AG20443 (cell line): ENCODE results near the gene ZYG11B.
"Not testable (repeated sequence)": the region's sequence is repeated elsewhere in the genome, so short reads cannot be mapped to it uniquely, and the experiment has no call there.

Source experiments
- DNase-seq: peaks from one replicate; pipeline ENCODE4 v3.0.0; 2012; ENCODE audit warnings: low spot score, mixed read lengths

ZYG11B gene

DNA sequence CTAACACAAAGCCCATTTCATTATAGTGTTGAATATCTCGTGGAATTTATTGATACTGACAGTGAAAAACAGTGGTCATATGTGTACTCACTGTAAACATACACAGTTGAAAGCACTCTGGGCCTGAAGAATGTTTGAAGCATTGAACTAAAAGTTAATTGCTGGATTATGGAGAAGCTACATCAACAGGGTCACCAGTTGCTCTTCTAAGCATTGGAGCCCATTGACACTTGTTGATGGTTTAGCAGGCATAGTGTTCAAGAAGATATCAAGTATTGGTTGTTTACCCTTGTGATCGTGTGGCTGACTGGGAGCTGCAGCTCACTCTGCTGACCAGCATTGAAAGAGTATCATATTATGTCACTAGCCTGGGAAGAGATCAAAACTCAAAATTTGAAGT is 126.6 kb downstream of the ZYG11B start:
- no peak for DNase-seq

DNA sequence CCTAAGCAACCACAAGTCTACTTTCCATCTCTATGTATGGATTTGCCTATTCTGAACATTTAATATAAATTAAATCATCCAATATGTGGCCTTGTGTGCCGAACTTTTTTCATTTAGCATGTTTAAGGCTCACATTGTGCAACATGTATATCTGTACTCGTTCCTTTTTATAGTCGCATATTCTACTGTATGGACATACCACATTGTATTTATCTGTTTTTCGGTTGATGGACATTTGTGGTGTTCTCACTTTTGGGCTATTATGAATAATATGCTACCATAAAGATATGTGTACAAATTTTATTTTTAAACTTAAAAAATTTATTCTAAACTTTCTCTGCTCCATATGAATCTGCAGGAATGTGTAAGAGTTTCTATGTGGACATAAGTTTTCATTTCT is 129.3 kb downstream of the ZYG11B start:
- DNase-seq = no peak

DNA sequence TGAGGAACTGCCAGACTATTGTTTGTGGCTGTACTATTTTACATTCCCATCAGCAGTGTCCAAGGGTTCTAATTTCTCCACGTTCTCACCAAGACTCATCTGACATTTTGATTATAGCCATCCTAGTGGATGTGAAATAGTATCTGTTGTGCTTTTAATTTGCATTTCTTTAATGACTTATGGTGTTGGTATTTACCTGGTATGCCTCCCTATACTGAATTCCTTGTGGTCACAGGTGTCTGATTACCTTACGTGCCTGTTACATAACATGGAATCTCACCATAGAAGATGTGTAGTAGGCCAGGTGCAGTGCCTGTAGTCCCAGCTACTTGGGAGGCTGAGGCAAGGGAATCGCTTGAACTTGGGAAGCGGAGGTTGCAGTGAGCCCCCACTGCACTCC is 129.8 kb downstream of the ZYG11B start:
- DNase-seq = no peak

DNA sequence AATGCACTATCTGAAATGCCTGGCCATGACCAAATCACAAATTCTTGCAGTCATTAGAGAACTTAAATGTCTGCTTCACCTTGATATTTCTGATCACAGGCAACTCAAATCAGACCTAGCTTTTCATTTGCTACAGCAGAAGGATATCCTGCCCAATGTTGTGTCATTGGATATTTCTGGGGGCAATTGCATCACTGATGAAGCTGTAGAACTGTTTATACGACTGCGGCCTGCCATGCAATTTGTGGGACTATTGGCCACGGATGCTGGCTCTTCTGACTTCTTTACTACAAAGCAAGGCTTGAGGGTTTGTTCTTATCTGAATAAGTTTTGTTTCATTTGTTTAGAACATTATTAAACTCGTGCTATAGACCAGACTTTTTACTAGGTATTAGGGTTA is 131.2 kb downstream of the ZYG11B start:
- DNase-seq = no peak

DNA sequence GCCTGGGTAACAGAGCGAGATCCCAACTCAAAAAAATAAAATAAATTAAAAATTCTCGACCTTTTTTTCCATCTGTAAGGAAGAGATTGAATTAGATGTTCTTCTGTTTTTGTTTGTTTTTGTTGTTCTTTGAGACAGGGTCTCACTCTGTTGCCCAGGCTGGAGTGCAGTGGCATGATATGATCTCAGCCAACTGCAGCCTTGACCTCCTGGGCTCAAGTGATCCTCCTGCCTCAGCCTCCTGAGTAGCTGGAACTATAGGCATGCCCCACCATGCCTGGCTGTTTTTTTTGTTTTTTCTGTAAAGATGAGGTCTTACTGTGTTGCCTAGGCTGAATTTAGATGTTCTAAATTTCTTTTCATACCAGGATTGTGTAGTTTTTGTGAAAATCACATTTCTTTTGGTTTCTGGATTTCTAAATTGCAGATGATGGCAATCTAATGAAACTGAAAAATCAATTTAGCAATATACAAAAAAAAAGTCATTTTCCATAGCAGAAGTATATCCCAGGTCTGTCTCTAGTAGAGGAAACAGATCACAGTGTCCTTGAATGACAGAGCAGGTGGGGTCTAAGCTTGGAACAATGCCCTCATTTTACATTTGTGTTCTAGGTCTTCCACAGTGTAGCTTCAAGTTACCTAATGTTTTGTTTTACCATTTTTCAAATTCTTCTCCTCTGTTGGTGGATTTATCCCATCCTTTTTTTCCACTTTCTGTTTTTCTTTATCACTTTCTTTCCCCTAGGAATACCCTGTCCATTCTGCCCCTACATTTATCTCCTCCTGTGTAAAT is 136.6 kb downstream of the ZYG11B start:
- no peak for DNase-seq

DNA sequence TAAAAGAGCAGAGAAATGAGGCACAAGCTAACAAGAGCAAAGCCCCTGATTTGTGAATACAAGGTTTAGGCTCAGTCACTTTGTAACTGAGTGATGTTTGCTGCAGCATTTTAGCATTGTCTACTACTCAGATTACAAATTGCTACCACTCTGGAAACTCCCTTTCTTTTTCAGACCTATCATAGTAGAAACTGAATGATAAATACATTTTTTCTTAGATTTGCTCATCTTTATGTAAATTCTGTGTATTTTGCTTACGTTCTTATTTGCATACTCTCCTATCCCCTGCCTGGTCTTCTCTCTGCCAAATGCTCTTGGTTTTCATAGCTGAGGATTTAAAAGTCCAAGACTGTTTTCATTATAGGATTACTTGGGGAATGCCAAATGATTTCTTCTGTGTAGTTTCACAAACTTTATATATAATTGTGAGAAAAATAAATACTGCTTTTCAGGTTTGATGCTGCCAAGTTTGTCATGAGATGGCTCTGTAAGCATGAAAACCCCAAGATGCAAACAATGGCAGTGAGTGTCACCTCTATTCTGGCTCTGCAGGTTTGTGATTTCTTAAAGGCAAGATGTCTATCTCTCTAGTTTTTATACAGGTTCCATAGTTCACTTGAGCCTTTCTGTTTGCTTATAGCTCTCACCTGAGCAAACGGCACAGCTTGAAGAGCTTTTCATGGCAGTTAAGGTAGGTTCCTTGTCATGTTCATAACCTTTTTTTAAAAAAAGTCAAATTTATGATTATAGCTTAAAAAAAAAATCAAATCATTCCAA is 141.0 kb downstream of the ZYG11B start:
- DNase-seq = no peak

DNA sequence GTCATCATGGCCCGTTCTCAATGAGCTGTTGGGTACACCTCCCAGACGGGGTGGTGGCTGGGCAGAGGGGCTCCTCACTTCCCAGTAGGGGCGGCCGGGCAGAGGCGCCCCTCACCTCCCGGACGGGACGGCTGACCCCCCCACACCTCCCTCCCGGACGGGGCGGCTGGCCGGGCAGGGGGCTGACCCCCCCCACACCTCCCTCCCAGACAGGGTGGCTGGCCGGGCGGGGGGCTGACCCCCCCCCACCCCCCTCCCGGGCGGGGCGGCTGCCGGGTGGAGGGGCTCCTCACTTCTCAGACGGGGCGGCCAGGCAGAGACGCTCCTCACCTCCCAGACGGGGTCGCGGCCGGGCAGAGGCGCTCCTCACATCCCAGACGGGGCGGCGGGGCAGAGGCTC is 143.5 kb downstream of the ZYG11B start:
- DNase-seq = not testable (repeated sequence)

DNA sequence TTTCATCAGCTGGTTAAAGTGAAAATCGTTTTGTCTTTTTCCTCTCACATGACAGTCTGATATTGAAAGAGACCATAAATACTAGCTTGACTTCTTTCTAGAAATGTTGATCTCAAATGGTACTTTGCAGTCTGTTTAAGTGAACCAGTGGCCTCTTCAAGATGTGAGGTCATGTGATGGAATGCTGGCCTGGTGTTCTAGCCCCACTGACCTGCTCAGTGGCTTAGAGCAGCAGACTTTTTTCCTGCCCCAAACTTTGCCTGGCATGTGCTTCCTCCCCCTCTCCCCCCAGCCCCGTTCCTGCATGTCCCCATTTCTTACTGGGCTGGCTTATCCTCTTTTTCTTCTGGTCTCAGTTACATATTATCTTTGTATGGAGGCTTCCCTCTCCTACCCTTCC is 150.6 kb downstream of the ZYG11B start:
- DNase-seq = no peak
